ENCODE results near the gene CCL21.
A peak's percentile ranks its signal among the peaks of the same experiment; 100 is the strongest.

CCL21 gene

GRCh38 chr9:34686732-34687131 lies 23.2 kb downstream of the CCL21 start:
- Histone ChIP-seq H3K9ac (ENCODE audit: low read depth, low read length) (no peak overlapping the region), H3K4me3 (ENCODE audit: low read length) (no peak overlapping the region), H3K4me1 (ENCODE audit: insufficient read depth, low read length) (no peaks in the 10 kb centered on the region), H3K36me3 (ENCODE audit: insufficient read depth, low read depth, low read length) (no peaks in the 10 kb centered on the region), H3K27me3 (ENCODE audit: insufficient read depth, low read length) (no peaks in the 10 kb centered on the region), H3K9me3 (ENCODE audit: insufficient read depth, low read depth, low read length) (no peaks in the 10 kb centered on the region), H3K27ac (ENCODE audit: low read length) (no peak overlapping the region)

GRCh38 chr9:34686231-34686630 lies 23.7 kb downstream of the CCL21 start:
- H3K4me3 ChIP-seq (ENCODE audit: low read length), result no peak overlapping the region
- no peaks in the 10 kb centered on the region for H3K27me3 ChIP-seq (ENCODE audit: insufficient read depth, low read length)
- H3K27ac ChIP-seq (ENCODE audit: low read length), result no peak overlapping the region
- H3K9me3 ChIP-seq (ENCODE audit: insufficient read depth, low read depth, low read length), result no peaks in the 10 kb centered on the region
- no peak overlapping the region for H3K9ac ChIP-seq (ENCODE audit: low read depth, low read length)
- no peaks in the 10 kb centered on the region for H3K4me1 ChIP-seq (ENCODE audit: insufficient read depth, low read length)
- no peaks in the 10 kb centered on the region for H3K36me3 ChIP-seq (ENCODE audit: insufficient read depth, low read depth, low read length)

GRCh38 chr9:34685591-34685990 lies 24.3 kb downstream of the CCL21 start:
- no peaks in the 10 kb centered on the region for H3K9me3 ChIP-seq (ENCODE audit: insufficient read depth, low read depth, low read length)
- H3K4me1 ChIP-seq (ENCODE audit: insufficient read depth, low read length), result no peaks in the 10 kb centered on the region
- no peaks in the 10 kb centered on the region for H3K36me3 ChIP-seq (ENCODE audit: insufficient read depth, low read depth, low read length)
- no peaks in the 10 kb centered on the region for H3K27me3 ChIP-seq (ENCODE audit: insufficient read depth, low read length)
- H3K27ac ChIP-seq (ENCODE audit: low read length), result no peak overlapping the region
- H3K4me3 ChIP-seq (ENCODE audit: low read length), result no peak overlapping the region
- no peak overlapping the region for H3K9ac ChIP-seq (ENCODE audit: low read depth, low read length)

GRCh38 chr9:34684816-34685215 lies 25.1 kb downstream of the CCL21 start:
- H3K36me3 ChIP-seq (ENCODE audit: insufficient read depth, low read depth, low read length), result no peaks in the 10 kb centered on the region
- H3K4me1 ChIP-seq (ENCODE audit: insufficient read depth, low read length), result no peaks in the 10 kb centered on the region
- no peaks in the 10 kb centered on the region for H3K27me3 ChIP-seq (ENCODE audit: insufficient read depth, low read length)
- no peak overlapping the region for H3K9ac ChIP-seq (ENCODE audit: low read depth, low read length)
- no peak overlapping the region for H3K27ac ChIP-seq (ENCODE audit: low read length)
- H3K4me3 ChIP-seq (ENCODE audit: low read length), result no peak overlapping the region
- H3K9me3 ChIP-seq (ENCODE audit: insufficient read depth, low read depth, low read length), result no peaks in the 10 kb centered on the region

GRCh38 chr9:34684145-34684544 lies 25.8 kb downstream of the CCL21 start:
- H3K9ac ChIP-seq (ENCODE audit: low read depth, low read length), result no peak overlapping the region
- no peaks in the 10 kb centered on the region for H3K9me3 ChIP-seq (ENCODE audit: insufficient read depth, low read depth, low read length)
- H3K27me3 ChIP-seq (ENCODE audit: insufficient read depth, low read length), result no peaks in the 10 kb centered on the region
- no peaks in the 10 kb centered on the region for H3K36me3 ChIP-seq (ENCODE audit: insufficient read depth, low read depth, low read length)
- no peak overlapping the region for H3K27ac ChIP-seq (ENCODE audit: low read length)
- no peaks in the 10 kb centered on the region for H3K4me1 ChIP-seq (ENCODE audit: insufficient read depth, low read length)
- H3K4me3 ChIP-seq (ENCODE audit: low read length), result no peak overlapping the region

- no peak overlapping the region for H3K4me3 ChIP-seq (ENCODE audit: low read length)
- H3K36me3 ChIP-seq (ENCODE audit: insufficient read depth, low read depth, low read length), result no peaks in the 10 kb centered on the region
- no peak overlapping the region for H3K9ac ChIP-seq (ENCODE audit: low read depth, low read length)
- no peaks in the 10 kb centered on the region for H3K4me1 ChIP-seq (ENCODE audit: insufficient read depth, low read length)
- H3K9me3 ChIP-seq (ENCODE audit: insufficient read depth, low read depth, low read length), result no peaks in the 10 kb centered on the region
- no peaks in the 10 kb centered on the region for H3K27me3 ChIP-seq (ENCODE audit: insufficient read depth, low read length)
- H3K27ac ChIP-seq (ENCODE audit: low read length), result no peak overlapping the region
These were observed 34.1 kb downstream of the CCL21 start for GRCh38 chr9:34675869-34676268.

- Histone ChIP-seq H3K9ac (ENCODE audit: low read depth, low read length) (no peak overlapping the region), H3K4me1 (ENCODE audit: insufficient read depth, low read length) (no peaks in the 10 kb centered on the region), H3K4me3 (ENCODE audit: low read length) (no peak overlapping the region), H3K27ac (ENCODE audit: low read length) (no peak overlapping the region), H3K36me3 (ENCODE audit: insufficient read depth, low read depth, low read length) (no peaks in the 10 kb centered on the region), H3K9me3 (ENCODE audit: insufficient read depth, low read depth, low read length) (no peaks in the 10 kb centered on the region), H3K27me3 (ENCODE audit: insufficient read depth, low read length) (no peaks in the 10 kb centered on the region)
These were observed 34.8 kb downstream of the CCL21 start for GRCh38 chr9:34675048-34675714.

- H3K9ac ChIP-seq (ENCODE audit: low read depth, low read length), result no peak overlapping the region
- no peaks in the 10 kb centered on the region for H3K36me3 ChIP-seq (ENCODE audit: insufficient read depth, low read depth, low read length)
- H3K9me3 ChIP-seq (ENCODE audit: insufficient read depth, low read depth, low read length), result peaks cover 4% of the 10 kb centered on the region; the same call in 1 of the 2 replicates
- H3K4me1 ChIP-seq (ENCODE audit: insufficient read depth, low read length), result no peaks in the 10 kb centered on the region
- H3K27ac ChIP-seq (ENCODE audit: low read length), result no peak overlapping the region
- H3K27me3 ChIP-seq (ENCODE audit: insufficient read depth, low read length), result no peaks in the 10 kb centered on the region
- H3K4me3 ChIP-seq (ENCODE audit: low read length), result no peak overlapping the region
These were observed 35.5 kb downstream of the CCL21 start for GRCh38 chr9:34674440-34674839.

GRCh38 chr9:34671307-34671706 lies 38.6 kb downstream of the CCL21 start:
- H3K4me3 ChIP-seq (ENCODE audit: low read length), result no peak overlapping the region

GRCh38 chr9:34669809-34670562 lies 40.0 kb downstream of the CCL21 start:
- Histone ChIP-seq H3K36me3 (ENCODE audit: insufficient read depth, low read depth, low read length) (no peaks in the 10 kb centered on the region; the same call in 1 of the 2 replicates), H3K27me3 (ENCODE audit: insufficient read depth, low read length) (no peaks in the 10 kb centered on the region), H3K27ac (ENCODE audit: low read length) (no peak overlapping the region), H3K9me3 (ENCODE audit: insufficient read depth, low read depth, low read length) (peaks cover 4% of the 10 kb centered on the region; the same call in 1 of the 2 replicates), H3K4me3 (ENCODE audit: low read length) (no peak overlapping the region), H3K9ac (ENCODE audit: low read depth, low read length) (no peak overlapping the region), H3K4me1 (ENCODE audit: insufficient read depth, low read length) (no peaks in the 10 kb centered on the region)

More at GRCh38 chr9:34671307-34671706, 38.6 kb downstream of the CCL21 start:
- Histone ChIP-seq H3K4me1 (ENCODE audit: insufficient read depth, low read length) (no peaks in the 10 kb centered on the region), H3K36me3 (ENCODE audit: insufficient read depth, low read depth, low read length) (no peaks in the 10 kb centered on the region; the same call in 1 of the 2 replicates), H3K9me3 (ENCODE audit: insufficient read depth, low read depth, low read length) (peaks cover 4% of the 10 kb centered on the region; the same call in 1 of the 2 replicates), H3K27me3 (ENCODE audit: insufficient read depth, low read length) (no peaks in the 10 kb centered on the region), H3K27ac (ENCODE audit: low read length) (no peak overlapping the region), H3K9ac (ENCODE audit: low read depth, low read length) (no peak overlapping the region)

GRCh38 chr9:34665381-34666250 lies 44.3 kb downstream of the CCL21 start:
- H3K27me3 ChIP-seq (ENCODE audit: insufficient read depth, low read length), result peaks cover 3% of the 10 kb centered on the region; the same call in 1 of the 2 replicates
- H3K4me1 ChIP-seq (ENCODE audit: insufficient read depth, low read length), result no peaks in the 10 kb centered on the region; the same call in 1 of the 2 replicates
- no peaks in the 10 kb centered on the region; the same call in 1 of the 2 replicates for H3K36me3 ChIP-seq (ENCODE audit: insufficient read depth, low read depth, low read length)
- H3K27ac ChIP-seq (ENCODE audit: low read length), result peak overlapping the region; percentile 95
- peaks cover 4% of the 10 kb centered on the region; the same call in 1 of the 2 replicates for H3K9me3 ChIP-seq (ENCODE audit: insufficient read depth, low read depth, low read length)
- peak overlapping the region; percentile 98 for H3K4me3 ChIP-seq (ENCODE audit: low read length)
- peak overlapping the region; percentile 97 for H3K9ac ChIP-seq (ENCODE audit: low read depth, low read length)

All from iPS-20b (cell line).